Loucy (cell line): ENCODE data around the gene DUSP16.

Source experiments
- H2AFZ ChIP-seq: fragments of 200-600 bp; sonication (generic); 2 replicates; pipeline ENCODE4 v1.6.0; 2016; ENCODE audit warnings: antibody characterized with exemption, mild to moderate bottlenecking, low read length, moderate library complexity
- H3F3A ChIP-seq: fragments of 200-600 bp; 2 replicates; pipeline ENCODE4 v1.6.0; 2016; ENCODE audit warnings: antibody characterized with exemption, low read depth, mild to moderate bottlenecking
- H3K27me3 ChIP-seq: fragments of 200-600 bp; sonication (generic); 2 replicates; pipeline ENCODE4 v1.6.1; 2014; ENCODE audit warnings: low read length, mild to moderate bottlenecking; ENCODE audit not compliant: insufficient read depth, poor library complexity, severe bottlenecking
- H3K36me3 ChIP-seq: fragments of 200-600 bp; sonication (generic); 2 replicates; pipeline ENCODE4 v1.6.1; 2016; ENCODE audit warnings: low read length; ENCODE audit not compliant: insufficient read depth
- H3K4me1 ChIP-seq: fragments of 200-600 bp; sonication (generic); 2 replicates; pipeline ENCODE4 v1.5.1; 2014; ENCODE audit warnings: low read length, mild to moderate bottlenecking; ENCODE audit not compliant: insufficient read depth, poor library complexity, severe bottlenecking
- H3K4me2 ChIP-seq: fragments of 200-600 bp; sonication (generic); 2 replicates; pipeline ENCODE4 v1.6.0; 2014; ENCODE audit warnings: antibody characterized with exemption, low read length, low read depth, mild to moderate bottlenecking; ENCODE audit not compliant: poor library complexity, severe bottlenecking
- H3K4me3 ChIP-seq: fragments of 200-600 bp; sonication (generic); 2 replicates; pipeline ENCODE4 v1.5.1; 2014; ENCODE audit warnings: low read length, mild to moderate bottlenecking, mixed read lengths; ENCODE audit not compliant: poor library complexity, severe bottlenecking
- H3K79me2 ChIP-seq: fragments of 200-600 bp; sonication (generic); 2 replicates; pipeline ENCODE4 v1.6.1; 2014; ENCODE audit warnings: low read length; ENCODE audit not compliant: insufficient read depth
- H3K9ac ChIP-seq: fragments of 200-600 bp; sonication (generic); 2 replicates; pipeline ENCODE4 v1.6.0; 2014; ENCODE audit warnings: mild to moderate bottlenecking, low read depth, low read length, moderate library complexity; ENCODE audit not compliant: poor library complexity, severe bottlenecking
- H3K9me2 ChIP-seq: fragments of 200-600 bp; sonication (generic); replicated peaks from 2 replicates; pipeline ENCODE4 v1.6.1; 2016; ENCODE audit warnings: low read depth, low read length, mixed read lengths
- H3K9me3 ChIP-seq: fragments of 200-600 bp; sonication (generic); 2 replicates; pipeline ENCODE4 v1.6.1; 2014; ENCODE audit warnings: mild to moderate bottlenecking, antibody characterized with exemption, low read length, low read depth; ENCODE audit not compliant: insufficient read depth
- H4K20me1 ChIP-seq: fragments of 200-600 bp; sonication (generic); 2 replicates; pipeline ENCODE4 v1.6.0; 2014; ENCODE audit warnings: antibody characterized with exemption, low read length, mild to moderate bottlenecking; ENCODE audit not compliant: insufficient read depth, poor library complexity, severe bottlenecking
- CTCF ChIP-seq: fragments of 200-600 bp; sonication (generic); conservative IDR thresholded peaks from 2 replicates; pipeline ENCODE4 v1.5.1; 2014; ENCODE audit warnings: mild to moderate bottlenecking, antibody characterized with exemption, low read length
- EZH2phosphoT487 ChIP-seq: fragments of 200-600 bp; IDR thresholded peaks from 2 replicates; pipeline ENCODE4 v1.6.1; 2018; ENCODE audit warnings: antibody characterized with exemption, mild to moderate bottlenecking, moderate library complexity, borderline replicate concordance

Gene DUSP16

GRCh38 chr12:12528361-12529270 lies 34.0 kb downstream of the DUSP16 start:
- Histone ChIP-seq H3K36me3 (no peaks in the 10 kb centered on the region), H3F3A (no peaks in the 10 kb centered on the region), H3K4me3 (no peak overlapping the region), H3K27me3 (no peaks in the 10 kb centered on the region), H4K20me1 (no peaks in the 10 kb centered on the region), H3K4me1 (no peaks in the 10 kb centered on the region), H2AFZ (no peak overlapping the region), H3K79me2 (no peaks in the 10 kb centered on the region), H3K4me2 (no peak overlapping the region), H3K9me2 (no peaks in the 10 kb centered on the region), H3K9me3 (no peaks in the 10 kb centered on the region), H3K9ac (no peak overlapping the region)
- TF ChIP-seq CTCF (no peak), EZH2phosphoT487 (no peak)

- H4K20me1 ChIP-seq = no peaks in the 10 kb centered on the region
- TF ChIP-seq CTCF (no peak), EZH2phosphoT487 (no peak)
- no peak overlapping the region for H3K9ac ChIP-seq
- no peaks in the 10 kb centered on the region for H3F3A ChIP-seq
- H3K36me3 ChIP-seq = no peaks in the 10 kb centered on the region
- H3K4me2 ChIP-seq = no peak overlapping the region
- H3K4me1 ChIP-seq = no peaks in the 10 kb centered on the region
- no peak overlapping the region for H2AFZ ChIP-seq
- H3K27me3 ChIP-seq = no peaks in the 10 kb centered on the region
- no peaks in the 10 kb centered on the region for H3K9me2 ChIP-seq
- H3K79me2 ChIP-seq = no peaks in the 10 kb centered on the region
- no peak overlapping the region for H3K4me3 ChIP-seq
- no peaks in the 10 kb centered on the region for H3K9me3 ChIP-seq
Observed at GRCh38 chr12:12527820-12528296, 34.8 kb downstream of the DUSP16 start.

GRCh38 chr12:12524128-12524527 lies 38.5 kb downstream of the DUSP16 start:
- Histone ChIP-seq H2AFZ (no peak overlapping the region), H3K9me3 (no peaks in the 10 kb centered on the region), H4K20me1 (no peaks in the 10 kb centered on the region), H3K79me2 (no peaks in the 10 kb centered on the region), H3K27me3 (no peaks in the 10 kb centered on the region), H3K9ac (no peak overlapping the region), H3K4me1 (no peaks in the 10 kb centered on the region), H3K36me3 (no peaks in the 10 kb centered on the region), H3F3A (no peaks in the 10 kb centered on the region), H3K4me3 (no peak overlapping the region), H3K4me2 (no peak overlapping the region), H3K9me2 (no peaks in the 10 kb centered on the region)
- TF ChIP-seq EZH2phosphoT487 (no peak), CTCF (no peak)
